ENCODE results near the gene BEGAIN. TPM values are rescaled to one million over a fixed set of nuclear protein-coding genes. Genes with fewer than 3 reads are reported as not detected.
A peak's percentile ranks its signal among the peaks of the same experiment; 100 is the strongest.

Gene BEGAIN
- total RNA-seq, 1 donor from 2014 or later = 5.1 TPM

DNA sequence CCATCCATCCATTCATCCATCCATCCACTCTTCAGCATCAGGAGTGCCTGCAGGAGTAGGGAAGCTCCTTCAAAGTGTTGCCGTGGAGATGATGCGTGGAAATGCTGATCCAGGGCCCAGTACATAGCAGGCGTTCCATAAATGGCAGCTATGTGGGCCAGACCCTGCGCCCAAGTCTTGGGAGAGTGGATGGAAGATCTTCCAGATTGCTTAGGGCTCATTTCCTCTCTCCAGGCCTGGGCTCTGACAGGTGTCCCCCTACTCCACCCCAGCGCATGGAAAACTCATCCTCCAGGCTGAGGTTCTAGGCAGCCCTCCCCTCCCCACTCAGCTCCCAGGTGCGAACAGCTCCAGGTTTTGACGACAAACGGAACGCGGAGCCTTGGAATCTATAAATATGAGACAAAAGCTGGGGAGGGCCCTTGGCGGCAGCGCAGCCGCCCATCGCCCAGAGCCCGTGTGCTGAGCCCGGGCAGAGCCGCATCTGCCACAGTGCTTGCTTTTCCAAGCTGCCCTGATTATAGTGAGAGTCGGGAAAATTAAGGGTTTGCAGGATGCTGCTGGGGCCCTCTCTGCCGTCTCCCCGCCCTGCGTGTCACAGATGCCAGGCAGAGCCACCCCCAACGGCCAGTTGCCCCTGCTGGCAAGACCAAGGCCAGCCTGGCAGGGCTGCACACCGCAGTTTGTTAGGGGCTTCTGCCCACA lies 1.6 kb downstream of the BEGAIN start:
- Mint-ChIP-seq H3K4me3 (ENCODE audit: unreplicated experiment) (peak overlapping the region; percentile 33), H3K4me1 (ENCODE audit: low read depth) (peaks cover 11% of the 10 kb centered on the region), H3K27ac (ENCODE audit: unreplicated experiment) (no peak overlapping the region), H3K27me3 (ENCODE audit: low read depth) (peaks cover 1% of the 10 kb centered on the region), H3K36me3 (ENCODE audit: low read depth) (no peaks in the 10 kb centered on the region), H3K9me3 (ENCODE audit: low read depth) (no peaks in the 10 kb centered on the region)
- peak; percentile 89 for DNase-seq (ENCODE audit: low spot score)
- TF ChIP-seq, protein P1, sequence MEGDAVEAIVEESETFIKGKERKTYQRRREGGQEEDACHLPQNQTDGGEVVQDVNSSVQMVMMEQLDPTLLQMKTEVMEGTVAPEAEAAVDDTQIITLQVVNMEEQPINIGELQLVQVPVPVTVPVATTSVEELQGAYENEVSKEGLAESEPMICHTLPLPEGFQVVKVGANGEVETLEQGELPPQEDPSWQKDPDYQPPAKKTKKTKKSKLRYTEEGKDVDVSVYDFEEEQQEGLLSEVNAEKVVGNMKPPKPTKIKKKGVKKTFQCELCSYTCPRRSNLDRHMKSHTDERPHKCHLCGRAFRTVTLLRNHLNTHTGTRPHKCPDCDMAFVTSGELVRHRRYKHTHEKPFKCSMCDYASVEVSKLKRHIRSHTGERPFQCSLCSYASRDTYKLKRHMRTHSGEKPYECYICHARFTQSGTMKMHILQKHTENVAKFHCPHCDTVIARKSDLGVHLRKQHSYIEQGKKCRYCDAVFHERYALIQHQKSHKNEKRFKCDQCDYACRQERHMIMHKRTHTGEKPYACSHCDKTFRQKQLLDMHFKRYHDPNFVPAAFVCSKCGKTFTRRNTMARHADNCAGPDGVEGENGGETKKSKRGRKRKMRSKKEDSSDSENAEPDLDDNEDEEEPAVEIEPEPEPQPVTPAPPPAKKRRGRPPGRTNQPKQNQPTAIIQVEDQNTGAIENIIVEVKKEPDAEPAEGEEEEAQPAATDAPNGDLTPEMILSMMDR (IDR thresholded peaks at IDR 0.05) = no peak

DNA sequence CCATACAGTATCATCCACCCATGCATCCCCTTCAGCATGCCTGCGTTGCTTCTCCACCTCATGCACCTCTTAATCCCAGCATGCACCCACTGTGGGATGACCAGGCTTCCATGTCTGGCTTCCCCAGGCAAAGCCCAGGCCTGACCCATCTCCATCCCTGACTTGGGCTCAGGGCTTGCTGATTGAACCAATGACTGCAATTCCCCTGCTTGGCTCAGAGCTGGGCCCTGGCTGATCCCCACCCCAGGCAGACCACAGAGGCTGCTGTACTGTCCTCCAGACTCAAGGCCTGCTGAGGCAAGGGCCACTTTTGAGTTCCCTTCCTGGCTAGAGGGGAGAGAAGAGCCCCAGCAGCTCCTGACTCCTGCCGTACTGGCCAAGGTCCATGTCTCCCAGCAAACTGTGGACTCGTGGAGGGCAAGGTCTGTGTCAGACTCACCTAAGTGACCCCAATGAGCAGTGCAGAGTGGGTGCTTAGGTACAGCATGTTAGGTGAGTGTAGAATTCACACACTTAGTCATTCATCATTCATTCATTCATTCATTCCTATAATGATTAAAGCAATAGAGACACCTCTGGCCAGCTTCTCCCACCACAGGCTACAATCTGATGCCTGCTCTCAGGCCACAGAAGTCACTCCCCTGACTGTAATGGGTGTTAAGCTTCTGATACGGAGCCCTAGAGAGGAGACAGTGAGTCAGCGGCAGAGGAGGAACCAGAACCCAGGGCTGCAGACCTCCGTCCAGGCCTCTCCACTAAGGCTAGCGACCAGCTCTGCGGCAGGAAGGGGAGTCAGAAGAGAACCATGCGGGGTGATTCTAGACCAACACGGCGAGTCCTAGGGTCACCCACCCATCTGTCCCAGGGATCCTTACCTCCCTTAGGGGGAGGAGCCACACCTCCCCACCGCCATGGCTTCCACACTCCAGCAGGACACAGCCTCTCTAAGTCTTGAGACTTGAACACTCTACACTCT lies 2.9 kb downstream of the BEGAIN start:
- DNase-seq (ENCODE audit: low spot score) = peak; percentile 42
- Mint-ChIP-seq H3K4me1 (ENCODE audit: low read depth) (peaks cover 11% of the 10 kb centered on the region), H3K4me3 (ENCODE audit: unreplicated experiment) (no peak overlapping the region), H3K36me3 (ENCODE audit: low read depth) (no peaks in the 10 kb centered on the region), H3K27ac (ENCODE audit: unreplicated experiment) (no peak overlapping the region), H3K9me3 (ENCODE audit: low read depth) (no peaks in the 10 kb centered on the region), H3K27me3 (ENCODE audit: low read depth) (peaks cover 1% of the 10 kb centered on the region)
- TF ChIP-seq, protein P1 (IDR thresholded peaks at IDR 0.05) = no peak

DNA sequence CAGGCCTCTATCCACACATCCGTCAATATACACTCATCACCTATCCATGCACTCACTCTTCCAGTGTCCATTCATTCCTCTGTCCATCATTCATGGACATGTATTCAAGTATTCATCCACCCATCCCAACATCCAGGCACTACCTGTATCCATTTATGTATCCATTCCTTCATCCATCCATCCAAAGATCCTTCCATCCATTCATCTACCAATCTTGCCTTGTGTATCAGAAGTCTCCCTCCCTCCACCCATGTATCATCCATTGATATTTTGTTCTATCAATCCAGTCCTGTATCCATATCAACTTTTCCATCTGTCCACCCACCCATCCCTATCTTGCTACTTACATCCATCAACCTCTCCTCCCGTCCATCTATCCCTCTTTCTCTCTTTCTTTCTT lies 4.0 kb downstream of the BEGAIN start:
- Mint-ChIP-seq H3K27me3 (ENCODE audit: low read depth) (peaks cover 1% of the 10 kb centered on the region), H3K4me1 (ENCODE audit: low read depth) (peaks cover 7% of the 10 kb centered on the region), H3K4me3 (ENCODE audit: unreplicated experiment) (no peak overlapping the region), H3K36me3 (ENCODE audit: low read depth) (no peaks in the 10 kb centered on the region), H3K27ac (ENCODE audit: unreplicated experiment) (no peak overlapping the region), H3K9me3 (ENCODE audit: low read depth) (no peaks in the 10 kb centered on the region)
- no peak for DNase-seq (ENCODE audit: low spot score)
- TF ChIP-seq, protein P1 (IDR thresholded peaks at IDR 0.05) = no peak

DNA sequence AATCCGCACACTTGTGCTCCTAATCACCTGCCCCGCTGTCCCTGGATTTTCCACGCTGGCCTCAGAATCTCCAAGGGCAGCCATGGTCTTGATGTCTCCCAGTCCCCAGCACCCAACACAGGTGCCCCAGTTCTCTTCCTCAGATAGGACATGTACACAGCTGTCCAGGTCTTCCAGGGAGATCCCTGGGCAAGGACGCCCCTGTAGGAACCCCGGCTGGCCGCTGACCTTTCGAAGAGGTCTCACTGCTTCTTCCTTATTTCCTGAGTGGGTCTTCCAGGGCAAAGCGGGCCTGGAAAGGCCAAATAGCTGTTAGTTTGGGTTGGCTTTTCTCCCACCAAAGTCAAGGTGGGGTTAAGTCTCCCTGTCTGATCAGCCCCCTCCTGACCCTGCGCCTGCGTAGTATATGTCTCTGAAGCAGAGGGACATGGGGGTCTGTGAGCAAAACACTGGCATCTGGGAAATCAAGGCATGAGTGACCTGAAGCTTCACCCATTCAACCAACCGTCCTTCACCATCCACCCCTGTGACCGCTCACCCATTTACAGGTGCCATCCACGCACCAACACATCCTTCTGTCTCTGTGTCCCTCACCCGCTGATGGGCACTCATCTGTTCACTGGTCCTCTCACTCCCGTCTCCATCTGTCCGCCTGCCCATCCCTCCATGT lies 4.6 kb downstream of the BEGAIN start:
- TF ChIP-seq, protein P1 (IDR thresholded peaks at IDR 0.05) = no peak
- Mint-ChIP-seq H3K4me3 (ENCODE audit: unreplicated experiment) (no peak overlapping the region), H3K4me1 (ENCODE audit: low read depth) (peaks cover 1% of the 10 kb centered on the region), H3K27ac (ENCODE audit: unreplicated experiment) (no peak overlapping the region), H3K9me3 (ENCODE audit: low read depth) (no peaks in the 10 kb centered on the region), H3K27me3 (ENCODE audit: low read depth) (peaks cover 1% of the 10 kb centered on the region), H3K36me3 (ENCODE audit: low read depth) (no peaks in the 10 kb centered on the region)
- peak; percentile 73 for DNase-seq (ENCODE audit: low spot score)

Measured in chondrocyte (in vitro differentiated cells).